ENCODE measurements around the gene HOXD8.

The HOXD8 gene

GRCh38 chr2:176174824-176175708 is 45.6 kb downstream of the HOXD8 start:
- no peak for DNase-seq

- DNase-seq: no peak
These were observed 46.5 kb downstream of the HOXD8 start for GRCh38 chr2:176175709-176176607.

DNA sequence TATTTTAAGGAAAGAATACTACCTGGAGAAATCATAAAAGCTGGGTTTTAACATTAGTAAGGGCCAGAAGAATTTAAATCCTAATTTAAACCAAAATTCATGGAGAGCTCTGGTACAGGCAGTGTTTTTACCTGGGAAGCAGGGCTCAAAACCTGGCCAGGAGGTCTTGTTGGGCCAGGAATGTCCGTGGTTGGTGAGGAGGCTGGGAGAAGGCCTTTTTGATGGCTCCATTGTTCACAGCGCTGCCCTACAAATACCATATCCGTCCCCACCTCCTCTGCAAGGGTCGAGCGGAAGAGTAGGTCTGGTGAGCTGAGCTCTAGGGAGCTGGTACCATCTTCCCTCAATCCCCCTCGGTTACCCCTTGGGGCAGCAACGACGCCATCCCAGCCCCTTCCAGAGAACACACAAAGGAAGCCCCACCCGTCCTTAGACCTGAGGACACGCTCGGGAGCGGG is 48.1 kb downstream of the HOXD8 start:
- DNase-seq: no peak

DNA sequence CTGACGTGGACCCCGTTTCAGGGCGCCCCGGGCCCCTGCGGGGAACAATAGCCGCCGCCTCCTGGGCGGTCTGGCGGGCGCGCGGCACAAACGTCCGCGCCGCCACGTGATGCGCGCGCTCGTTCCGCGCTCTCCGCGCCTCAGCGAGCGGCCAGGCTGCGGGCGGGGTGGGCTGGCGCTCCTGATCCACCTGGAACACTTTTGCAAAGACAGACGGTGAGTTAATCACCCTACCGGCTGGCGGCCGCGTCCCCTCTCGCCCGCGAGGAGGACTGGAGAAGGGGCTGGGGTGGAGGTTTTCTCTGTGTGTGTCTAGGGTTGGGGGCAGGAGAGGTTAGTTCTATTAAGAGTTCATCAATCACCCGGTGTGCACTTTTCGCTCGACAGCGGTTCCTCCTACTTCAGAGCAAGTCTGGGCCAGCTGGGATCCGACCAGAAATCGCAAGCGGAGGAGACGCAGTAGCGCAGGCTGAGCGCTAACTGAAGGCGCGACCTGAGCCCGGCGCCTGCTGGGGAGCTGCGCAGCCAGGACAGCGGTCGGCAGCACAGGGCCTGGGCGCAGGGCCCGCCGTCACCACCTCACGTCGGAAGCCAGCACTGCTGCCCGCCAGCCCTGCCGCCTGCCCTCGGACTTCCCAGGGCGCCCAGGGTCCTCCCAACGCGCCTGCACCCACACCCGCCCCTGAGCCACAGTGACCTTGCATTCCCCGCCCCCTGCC is 48.7 kb downstream of the HOXD8 start:
- DNase-seq: no peak

- DNase-seq: no peak
These were observed 49.3 kb downstream of the HOXD8 start for GRCh38 chr2:176178757-176179295.

DNA sequence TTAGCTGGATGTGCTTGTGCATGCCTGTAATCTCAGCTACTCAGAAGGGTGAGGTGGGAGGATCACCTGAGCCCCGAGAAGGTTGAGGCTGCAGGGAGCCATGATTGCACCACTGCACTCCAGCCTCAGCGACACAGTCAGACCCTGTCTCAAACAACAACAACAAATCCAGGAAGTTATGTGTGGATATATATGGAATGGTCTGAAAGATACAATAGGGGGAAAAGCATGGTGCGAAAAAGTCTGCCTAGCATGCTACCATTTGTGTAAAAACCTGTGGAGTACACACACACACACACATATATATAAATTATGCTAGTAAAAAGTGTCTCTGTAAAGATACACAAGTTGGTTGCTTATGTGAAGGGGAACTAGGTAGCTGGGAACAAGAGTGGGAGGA is 52.0 kb downstream of the HOXD8 start:
- DNase-seq: no peak
